Fibroblast of skin of left biceps (primary cell): ENCODE data around the gene AGO4.
"Not testable (repeated sequence)": the region's sequence is repeated elsewhere in the genome, so short reads cannot be mapped to it uniquely, and the experiment has no call there.

Experiments
- DNase-seq, 2 experiments: peaks; one replicate each; pipeline ENCODE4 v3.0.0-alpha.2; 2013; ENCODE audit warnings: low read depth in 2 of 2

The AGO4 gene

DNA sequence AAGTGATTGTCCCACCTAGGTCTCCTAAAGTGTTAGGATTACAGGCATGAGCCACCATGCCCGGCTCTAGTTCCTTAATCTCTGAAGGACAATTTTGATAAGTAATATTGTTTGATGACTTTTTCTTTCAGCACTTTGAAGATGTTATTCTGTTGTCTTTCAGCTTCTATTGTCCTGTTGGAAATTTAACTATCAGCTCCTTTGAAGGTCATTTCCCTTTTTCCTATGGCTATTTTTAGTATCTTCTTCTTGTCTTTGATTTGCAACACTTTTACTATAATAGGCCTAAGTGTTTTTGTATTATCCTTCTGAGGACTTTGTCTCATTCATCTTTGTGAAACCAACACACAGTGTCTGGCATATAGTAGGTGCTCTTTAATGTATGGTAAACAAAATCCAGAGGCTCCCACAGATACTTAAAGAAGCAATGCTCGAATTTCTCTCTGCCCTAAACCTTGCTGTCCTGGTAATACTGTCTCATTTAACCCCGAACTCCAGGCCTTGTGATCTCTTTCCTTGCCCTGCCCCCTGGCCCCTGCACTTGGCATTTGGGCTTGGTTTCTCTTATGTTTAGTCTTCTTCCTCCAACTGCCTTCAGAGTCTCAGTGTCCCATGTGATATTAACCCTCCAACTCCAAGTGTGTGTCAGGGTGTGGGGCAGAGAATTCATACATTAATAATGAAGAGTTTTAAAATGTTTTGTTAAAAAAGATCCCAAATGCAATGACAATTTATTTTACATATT, 56.2 kb downstream of the AGO4 start:
- DNase-seq = no peak

DNA sequence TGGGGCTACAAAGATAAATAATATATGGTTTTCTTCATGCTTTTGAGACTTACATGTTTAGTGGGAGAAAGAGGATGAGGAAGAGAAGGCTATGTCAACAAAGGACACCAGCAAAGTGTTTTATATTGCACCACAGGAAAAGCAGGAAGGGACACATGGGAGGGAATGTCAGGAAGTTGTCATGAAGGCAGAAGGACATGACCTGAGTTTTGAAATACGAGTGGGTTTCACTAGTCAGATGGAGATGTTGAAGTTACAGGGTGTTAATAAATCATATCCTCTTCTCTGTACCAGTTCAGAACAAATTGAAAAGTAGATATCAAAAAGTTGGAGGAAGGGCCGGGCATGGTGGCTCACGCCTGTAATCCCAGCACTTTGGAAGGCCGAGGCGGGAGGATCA, 57.0 kb downstream of the AGO4 start:
- DNase-seq = no peak

DNA sequence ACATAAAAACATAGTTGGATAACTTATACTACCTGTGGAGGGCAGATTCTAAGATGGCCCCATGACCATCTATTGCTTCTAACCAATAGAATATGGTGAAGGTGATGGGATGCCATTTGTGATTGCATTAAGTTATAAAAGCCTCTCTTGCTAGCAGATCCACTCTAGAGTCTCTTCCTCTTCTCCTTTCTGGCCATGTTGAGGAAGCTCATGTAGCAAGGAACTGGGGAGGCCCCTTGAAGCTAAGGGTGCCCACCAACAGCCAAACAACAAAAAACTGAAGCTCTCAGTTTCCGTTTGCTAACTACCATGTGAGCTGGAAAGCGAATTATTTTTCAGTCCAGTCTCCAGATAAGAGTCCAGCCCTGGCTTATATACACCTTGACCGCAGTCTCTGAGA, 59.2 kb downstream of the AGO4 start:
- DNase-seq = no peak

DNA sequence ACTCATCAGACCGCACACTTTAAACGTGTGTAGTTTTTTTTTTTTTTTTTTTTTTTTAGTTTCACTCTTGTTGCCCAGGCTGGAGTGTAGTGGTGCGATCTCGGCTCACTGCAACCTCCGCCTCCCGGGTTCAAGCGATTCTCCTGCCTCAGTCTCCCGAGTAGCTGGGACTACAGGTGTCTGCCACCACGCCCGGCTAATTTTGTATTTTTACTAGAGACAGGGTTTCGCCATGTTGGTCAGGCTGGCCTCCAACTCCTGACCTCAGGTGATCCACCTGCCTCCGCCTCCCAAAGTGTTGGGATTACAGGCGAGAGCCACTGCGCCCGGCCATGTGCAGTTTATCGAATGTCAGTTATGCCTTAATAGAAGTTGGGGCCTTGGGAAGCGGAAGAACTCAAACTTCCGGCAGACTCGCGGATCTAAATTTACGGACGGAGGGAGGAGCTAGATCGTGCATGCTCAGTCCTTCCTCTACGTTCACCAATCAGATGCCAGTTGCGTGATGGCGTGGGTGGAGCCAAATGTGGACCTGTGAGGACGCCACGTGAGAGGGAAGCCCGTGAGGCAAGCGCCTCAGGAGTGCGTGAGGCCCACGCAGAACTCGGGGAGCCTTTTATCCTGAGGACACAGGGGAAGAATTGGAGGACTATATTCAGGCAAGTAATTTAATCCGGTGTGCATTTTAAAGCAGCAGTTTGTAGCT, 61.6 kb downstream of the AGO4 start:
- DNase-seq = not testable (repeated sequence)

DNA sequence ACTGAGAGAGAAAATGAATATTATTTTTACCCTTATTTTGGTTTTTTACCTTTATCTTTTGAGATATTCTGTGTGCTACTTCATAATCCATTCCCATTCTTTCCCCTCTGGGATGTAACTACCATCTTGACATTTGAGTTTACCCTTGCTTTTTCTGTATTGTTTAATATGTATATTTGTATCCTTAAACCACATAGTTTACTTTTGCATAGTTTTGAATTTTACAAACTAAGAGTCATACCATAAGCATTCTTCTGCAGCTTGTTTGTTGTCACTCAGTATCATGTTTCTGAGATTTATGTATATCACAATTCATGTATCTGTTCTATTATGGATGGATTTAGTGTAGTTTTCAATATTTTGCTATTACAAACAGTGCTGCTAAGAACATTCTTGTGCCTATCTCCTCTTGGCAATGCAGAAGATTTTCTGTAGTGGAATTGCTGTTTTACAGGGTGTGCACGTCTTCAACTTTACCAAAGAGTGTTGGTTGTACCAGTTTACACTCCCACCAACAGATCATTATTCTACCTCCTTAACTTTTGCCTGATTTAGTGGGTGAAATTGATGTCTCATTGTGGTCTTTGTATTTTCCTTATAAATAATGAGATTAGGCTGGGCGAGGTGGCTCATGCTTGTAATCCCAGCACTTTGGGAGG, 63.0 kb downstream of the AGO4 start:
- DNase-seq = no peak

DNA sequence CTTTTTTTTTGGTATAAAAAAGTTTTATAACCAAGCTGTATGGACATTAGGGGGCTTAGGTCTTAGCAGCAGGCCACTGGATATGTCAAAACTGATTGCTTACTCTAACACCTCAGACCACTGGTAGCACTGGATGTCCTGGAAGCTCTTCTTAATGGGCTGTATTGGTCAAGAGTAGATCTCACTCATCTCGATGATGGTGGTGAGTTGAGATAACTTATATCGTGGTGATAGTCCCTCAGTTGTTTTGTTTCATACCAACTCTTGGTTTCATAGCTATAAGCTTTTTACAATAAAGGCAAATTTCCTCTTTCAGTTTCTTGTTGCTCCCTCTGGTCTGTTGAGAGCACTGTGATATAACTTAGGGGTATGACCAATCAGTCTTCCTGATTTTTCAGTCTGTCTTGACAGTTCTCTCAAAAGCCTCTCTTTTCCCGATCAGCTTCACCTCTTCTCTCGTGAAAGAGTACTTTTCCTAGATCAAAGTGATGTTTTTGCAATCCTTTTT, 65.5 kb downstream of the AGO4 start:
- DNase-seq = no peak

DNA sequence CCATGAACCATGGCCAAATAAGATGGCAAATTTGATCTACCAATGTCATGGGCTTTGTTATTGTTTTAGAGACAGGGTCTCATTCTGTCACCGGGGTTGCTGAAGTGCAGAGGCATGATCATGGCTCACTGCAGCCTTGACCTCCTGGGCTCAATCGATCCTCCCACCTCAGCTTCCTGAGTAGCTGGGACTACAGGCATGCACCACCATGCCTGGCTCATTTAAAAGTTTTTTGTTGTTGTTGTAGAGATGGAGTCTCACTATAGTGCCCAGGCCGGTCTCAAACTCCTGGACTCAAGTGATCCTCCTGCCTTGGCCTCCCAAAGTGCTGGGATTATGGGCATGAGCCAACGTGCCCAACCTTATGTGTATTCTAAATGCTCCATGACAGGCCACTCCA, 66.3 kb downstream of the AGO4 start:
- not testable (repeated sequence) for DNase-seq

DNA sequence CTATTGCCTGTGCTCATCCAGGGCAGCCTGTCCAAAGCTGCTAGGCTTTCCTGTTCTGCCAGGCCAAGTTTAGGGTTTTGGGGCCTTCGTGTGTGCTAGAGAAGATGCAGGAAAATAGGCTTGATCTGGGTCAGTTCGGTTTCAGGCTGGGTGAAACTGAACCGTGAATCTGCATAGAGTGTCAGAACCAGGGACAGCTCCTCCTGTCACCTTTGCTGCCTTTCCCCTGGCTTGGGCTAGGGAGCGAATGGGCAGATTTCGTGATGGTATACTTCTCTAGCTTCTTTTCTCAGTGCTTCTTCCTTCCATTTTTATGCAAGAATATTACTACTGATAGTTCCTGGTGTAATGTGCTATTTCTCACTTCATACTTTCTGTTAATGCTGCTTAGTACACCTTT, 69.2 kb downstream of the AGO4 start:
- DNase-seq = no peak

DNA sequence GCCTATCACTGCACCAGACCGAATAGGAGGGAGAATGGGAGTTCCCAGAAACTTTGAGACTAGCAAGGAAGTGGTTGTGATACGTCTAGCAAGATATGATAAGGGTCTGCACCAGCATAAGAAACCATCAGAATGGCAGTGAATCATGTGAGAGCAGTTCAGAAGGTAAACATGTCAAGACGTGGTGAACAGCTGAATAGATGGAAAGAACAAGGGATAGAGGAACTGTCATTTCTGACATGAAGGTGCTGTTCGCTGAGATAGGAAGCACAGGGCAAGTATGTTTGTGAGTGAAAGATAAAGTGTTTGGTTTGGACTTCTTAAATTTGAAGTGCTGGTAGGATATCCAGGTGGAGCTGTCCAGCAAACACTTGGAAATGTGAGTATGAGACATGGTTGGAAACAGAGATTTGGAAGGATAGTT, 74.0 kb downstream of the AGO4 start:
- no peak for DNase-seq

DNA sequence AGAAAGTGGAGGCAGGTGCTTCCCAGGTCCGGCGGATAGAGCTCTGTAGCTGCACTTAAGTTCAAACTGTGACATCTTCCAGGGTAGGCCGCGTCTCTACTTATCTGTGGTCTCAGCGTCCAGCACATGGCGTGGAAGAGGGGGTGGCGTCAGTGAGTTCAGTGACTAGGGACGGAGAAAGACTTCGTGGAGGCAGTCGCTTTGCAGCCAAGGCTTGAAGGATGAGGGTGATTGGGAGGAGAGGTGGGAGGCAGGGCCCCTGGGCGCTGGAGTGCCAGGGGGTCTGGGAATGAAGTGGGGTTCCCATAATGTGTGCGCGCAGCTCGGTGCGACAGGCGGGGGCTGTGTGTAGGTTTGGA, 74.7 kb downstream of the AGO4 start:
- no peak for DNase-seq

DNA sequence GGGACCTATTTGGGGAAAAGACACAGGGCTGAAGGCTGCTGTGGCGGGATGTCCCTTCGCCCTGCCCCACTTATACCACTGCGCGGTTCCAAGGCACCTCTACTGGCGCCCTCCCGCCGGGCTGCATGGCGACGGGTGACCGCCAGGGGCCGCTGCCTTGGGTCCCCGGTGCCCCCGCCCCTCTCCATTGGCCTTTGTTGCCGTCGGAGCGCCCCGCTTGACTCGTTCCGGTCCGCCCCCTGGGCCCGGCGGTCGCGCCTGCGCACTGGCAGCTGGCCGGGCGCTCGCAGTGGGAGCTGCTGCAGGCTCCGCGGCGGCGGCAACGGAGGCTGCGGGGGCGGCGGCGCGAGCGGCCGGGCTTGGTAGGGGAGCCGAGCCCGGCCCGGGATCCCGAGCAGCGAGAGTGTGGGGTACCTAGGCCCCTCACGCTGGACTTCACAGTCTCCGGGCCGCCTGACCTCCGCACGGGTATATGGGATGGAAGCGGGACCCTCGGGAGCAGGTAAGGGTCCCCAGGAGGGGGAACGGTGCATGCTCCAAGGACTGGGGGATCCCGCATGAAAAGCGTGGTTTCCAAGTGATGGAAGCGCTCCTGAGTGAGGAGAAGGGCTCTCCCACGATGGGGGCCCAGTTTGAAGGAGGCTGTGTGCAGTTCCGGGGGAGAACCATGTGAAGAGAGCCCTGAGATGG, 75.3 kb downstream of the AGO4 start, which contains the start of gene AGO1:
Gene AGO1, plus strand, starts transcription at position 265 of the 690 bp plus-strand sequence. Its CDS starts 213 bp downstream, at position 478.
- DNase-seq = peak; percentile 76 to 82

DNA sequence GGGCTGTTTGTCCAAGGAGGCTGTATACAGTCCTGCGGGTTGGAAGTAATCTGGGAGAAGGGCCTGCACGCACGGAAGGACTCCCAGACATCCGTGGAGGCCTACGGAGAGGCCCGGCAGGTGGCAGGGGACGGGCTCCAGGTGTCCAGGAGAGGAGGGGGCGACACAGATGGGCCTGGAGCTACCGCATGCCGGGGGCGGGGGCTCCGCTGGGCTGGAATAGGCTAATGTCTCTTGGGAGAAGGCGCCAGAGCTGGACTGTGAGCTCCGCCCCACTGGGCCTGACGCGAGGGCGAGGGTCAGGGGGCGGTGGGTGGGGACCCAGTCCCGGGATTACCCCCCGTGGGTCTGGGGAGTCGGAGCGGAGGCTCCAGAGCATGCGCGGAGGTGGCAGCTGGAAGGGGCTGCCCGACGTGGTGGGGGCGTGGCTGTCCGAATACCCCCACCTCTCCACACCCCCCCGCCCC, 75.9 kb downstream of the AGO4 start:
- no peak for DNase-seq

DNA sequence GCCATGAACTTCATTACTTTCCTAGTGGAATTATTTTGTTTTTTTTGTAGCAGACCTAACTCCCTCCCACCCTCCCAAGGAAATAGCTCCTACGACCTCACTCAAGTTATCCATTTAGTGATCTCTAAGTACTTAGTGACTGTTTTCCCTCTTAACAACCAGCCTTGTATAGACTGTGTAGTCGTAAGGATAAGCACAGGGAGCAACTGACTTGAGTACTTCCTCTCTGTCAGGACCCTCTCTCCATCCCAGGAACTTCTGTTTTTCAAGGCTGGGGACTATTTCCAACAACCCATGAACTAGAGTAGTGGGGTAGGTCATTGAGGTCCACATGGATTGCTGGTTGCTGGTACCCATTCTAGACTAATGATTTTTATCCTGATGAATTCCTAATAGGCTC, 77.1 kb downstream of the AGO4 start:
- DNase-seq = no peak

DNA sequence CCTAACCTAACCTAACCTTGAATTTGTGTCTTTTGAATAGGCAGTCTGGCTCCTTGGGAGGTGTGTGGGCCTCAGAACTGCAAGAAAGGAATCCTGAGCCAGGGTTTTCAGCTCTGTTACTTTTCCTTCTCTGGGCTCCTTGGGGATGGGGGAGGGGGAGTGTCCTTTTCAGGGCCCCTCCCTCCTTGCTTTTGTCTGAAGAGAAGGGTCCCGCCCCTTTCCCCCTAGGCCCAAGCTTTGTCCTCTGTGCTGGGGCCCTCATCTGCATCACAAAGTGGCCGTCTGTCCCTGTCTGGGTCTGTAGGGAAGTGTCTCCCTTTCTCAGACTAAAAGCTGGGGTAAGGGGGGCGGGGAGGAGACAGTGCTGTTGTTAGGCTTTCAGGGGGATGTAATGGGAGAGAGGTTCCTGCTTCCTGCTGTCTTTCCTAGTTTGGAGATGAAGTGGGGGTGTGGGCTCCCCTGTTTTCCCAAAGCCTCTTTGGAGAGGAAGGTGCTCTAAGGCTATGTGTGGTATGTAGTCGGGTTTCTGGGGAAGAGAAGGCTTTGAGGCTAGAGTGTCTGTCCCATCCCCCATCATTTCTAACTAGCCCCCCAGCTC, 78.2 kb downstream of the AGO4 start:
- DNase-seq = no peak

DNA sequence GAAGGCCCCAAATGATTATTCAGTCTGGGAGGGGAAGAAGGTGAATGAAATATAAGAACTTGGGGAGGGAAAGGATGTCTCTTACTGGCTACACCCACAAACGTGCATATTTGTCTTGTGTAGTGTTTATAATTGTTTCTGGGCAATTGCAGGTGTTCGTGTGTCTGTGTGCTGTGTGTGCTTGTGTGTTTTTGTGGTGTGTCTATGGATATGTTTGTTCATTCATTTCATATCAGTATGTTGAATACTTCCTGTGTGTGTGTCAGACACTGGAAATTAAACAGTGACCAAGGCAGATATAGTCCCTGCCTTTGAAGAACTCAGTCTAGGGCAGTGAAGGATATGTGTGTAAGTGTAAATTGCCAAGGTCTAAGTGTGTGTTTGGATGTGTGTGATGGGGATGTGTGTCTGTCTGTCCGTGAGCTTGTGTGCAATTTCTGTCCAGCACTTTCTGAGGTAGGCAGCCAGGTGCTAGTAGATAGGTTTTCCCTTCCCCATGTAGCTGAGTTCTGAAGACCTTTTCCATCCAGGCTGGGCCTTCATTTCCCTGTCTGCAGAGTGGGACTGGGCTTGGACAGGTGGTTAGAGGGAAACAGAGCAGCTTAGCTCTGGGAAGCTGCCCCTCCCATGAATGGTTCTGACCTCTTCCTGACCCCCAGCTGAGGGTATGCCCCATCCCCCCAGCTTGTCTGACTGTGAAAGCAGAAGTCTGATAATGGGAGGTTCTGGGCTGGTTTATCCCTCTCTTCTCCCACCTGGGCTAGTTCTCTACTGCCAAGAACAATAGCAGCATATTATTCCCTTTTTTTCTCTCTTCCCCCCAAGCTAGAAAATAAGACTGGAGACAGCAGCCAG, 79.0 kb downstream of the AGO4 start:
- no peak for DNase-seq

DNA sequence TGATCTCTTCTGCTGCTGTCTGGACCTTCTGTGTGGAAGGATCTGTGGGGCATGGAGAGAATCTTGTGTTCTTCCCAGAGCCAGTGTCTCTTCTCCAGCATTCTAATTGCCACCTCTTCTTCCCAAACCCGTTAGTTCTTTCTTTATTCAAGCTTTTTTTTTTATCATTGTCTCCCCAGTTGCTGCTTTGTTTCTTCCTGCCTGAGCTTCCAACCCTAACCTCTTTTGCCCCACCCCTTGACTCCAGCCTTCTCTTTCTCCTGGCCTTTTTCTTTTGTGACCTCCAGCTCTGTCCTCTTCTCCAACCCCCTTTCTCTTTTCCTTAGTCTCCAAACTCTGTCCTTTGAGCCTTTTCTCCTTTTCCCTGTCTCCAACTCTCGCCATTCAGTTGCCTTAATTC, 79.7 kb downstream of the AGO4 start:
- DNase-seq = no peak

DNA sequence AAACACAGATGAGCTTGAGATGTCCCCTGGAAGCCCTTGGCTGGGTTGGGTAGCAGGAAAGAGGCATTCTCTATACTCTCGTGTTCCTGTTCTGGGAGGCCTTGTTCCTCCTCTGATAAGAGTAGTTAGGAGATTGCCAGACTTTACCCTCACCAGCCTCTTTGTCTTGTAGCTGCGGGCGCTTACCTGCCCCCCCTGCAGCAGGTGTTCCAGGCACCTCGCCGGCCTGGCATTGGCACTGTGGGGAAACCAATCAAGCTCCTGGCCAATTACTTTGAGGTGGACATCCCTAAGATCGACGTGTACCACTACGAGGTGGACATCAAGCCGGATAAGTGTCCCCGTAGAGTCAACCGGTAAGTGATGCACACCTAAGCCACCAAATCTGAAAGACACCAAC, 80.4 kb downstream of the AGO4 start:
- no peak for DNase-seq

DNA sequence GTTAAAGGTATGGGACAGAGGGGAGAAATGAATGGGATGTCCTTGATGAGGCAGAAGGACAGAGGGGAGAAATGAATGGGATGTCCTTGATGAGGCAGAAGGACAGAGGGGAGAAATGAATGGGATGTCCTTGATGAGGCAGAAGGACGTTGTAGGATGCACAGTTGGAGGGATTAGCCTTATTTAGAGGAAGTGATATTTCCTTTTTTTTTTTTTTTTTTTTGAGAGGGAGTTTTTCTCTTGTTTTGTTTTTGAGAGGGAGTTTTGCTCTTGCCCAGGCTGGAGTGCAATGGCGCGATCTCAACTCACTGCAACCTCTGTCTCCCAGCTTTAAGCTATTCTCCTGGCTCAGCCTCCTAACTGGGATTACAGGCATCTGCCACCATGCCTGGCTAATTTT, 81.2 kb downstream of the AGO4 start:
- DNase-seq = not testable (repeated sequence)

DNA sequence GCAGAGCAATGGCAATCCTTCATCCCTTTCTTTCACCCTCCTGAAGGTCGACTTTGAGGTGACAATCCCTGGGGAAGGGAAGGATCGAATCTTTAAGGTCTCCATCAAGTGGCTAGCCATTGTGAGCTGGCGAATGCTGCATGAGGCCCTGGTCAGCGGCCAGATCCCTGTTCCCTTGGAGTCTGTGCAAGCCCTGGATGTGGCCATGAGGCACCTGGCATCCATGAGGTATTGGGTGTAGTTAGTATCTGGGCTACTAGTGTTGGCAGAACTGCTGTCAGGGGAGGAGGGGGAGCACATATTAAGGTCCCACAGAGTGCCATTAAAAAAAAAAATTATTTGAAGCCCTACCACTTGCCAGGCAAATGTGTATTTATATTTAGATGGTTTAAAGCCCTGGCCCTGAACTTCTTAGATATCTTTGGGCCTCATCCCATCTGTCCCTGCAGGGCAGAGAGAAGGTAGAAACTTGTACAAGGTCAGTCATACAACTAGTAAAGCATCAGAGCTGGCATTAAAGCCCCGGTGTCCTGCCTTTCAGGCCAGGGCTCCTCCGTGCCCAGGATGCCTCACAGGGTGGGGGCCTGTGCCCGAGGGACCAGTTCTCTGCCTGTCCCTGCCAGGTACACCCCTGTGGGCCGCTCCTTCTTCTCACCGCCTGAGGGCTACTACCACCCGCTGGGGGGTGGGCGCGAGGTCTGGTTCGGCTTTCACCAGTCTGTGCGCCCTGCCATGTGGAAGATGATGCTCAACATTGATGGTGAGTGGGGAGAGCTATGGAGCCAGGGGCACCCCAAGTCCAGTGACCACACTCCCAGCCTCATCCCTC, 85.4 kb downstream of the AGO4 start:
- DNase-seq = no peak

DNA sequence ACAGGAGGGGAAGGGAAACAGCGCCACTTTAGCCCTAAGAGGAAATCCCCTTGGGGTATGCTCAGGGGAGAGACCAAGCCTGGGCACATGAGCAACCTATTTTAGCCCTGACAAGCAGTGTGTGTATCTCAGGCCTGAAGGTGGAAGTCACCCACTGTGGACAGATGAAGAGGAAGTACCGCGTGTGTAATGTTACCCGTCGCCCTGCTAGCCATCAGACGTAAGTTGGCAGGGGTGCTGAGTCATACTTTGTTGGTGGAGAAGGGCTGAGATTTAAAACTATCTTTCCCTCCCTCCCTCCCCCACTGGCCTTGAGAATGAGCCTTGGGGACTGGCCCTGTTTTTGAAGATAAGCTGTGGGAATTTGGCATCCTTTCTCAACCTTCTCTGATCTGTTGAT, 86.4 kb downstream of the AGO4 start:
- DNase-seq = no peak
